Mucosa of rectum (tissue), 2 donors: Measurements from ENCODE around the gene CXCR2.

Experiments used
- H3K27ac ChIP-seq, 2 donors: one replicate each; pipeline ENCODE4 v1.7.0; 2013; ENCODE audit warnings: inconsistent platforms in 2 of 2, low read depth in 2 of 2, low read length in 2 of 2
- H3K27me3 ChIP-seq, 2 donors: one replicate each; pipeline ENCODE4 v1.7.0; 2013; ENCODE audit warnings: low read length in 2 of 2; ENCODE audit not compliant: control insufficient read depth in 2 of 2, insufficient read depth in 2 of 2
- H3K36me3 ChIP-seq, 2 donors: one replicate each; pipeline ENCODE4 v1.7.0; 2013; ENCODE audit warnings: low read length in 2 of 2; ENCODE audit not compliant: control insufficient read depth in 2 of 2, insufficient read depth in 2 of 2
- H3K4me1 ChIP-seq, 2 donors: one replicate each; pipeline ENCODE4 v1.7.0; 2013; ENCODE audit warnings: low read length in 2 of 2, mild to moderate bottlenecking in 1 of 2; ENCODE audit not compliant: control insufficient read depth in 2 of 2, insufficient read depth in 2 of 2
- H3K4me3 ChIP-seq, 2 donors: one replicate each; pipeline ENCODE4 v1.7.0; 2013; ENCODE audit warnings: low read length in 2 of 2
- H3K9ac ChIP-seq, 2 donors: one replicate each; pipeline ENCODE4 v1.7.0; 2013; ENCODE audit warnings: low read length in 2 of 2, low read depth in 1 of 2, mild to moderate bottlenecking in 1 of 2
- H3K9me3 ChIP-seq, 2 donors: one replicate each; pipeline ENCODE4 v1.7.0; 2013; ENCODE audit warnings: low read length in 2 of 2; ENCODE audit not compliant: control insufficient read depth in 2 of 2
- donor health status: healthy.
- donor health status: Normal muscosa, but diverticular disease.

Gene CXCR2

DNA sequence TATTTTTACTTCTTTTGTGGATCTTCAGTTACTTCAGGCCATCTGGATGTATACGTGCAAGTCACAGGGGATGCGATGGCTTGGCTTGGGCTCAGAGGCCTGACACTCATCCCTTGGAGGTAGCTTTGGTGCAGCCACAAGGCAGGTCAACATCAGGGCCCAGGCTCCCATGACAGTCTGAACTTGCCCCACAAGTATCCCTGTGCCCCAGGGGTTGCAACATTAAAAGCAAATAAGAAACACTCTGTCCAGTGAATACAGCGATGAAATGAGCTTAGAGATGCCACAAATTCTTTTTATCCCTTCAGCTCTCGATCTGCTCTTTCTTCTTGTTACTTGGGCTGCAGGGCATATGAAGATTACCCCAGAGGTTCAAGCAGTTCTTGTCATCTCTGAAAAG lies 54.0 kb downstream of the CXCR2 start:
- Histone ChIP-seq H3K4me1 (peaks cover 0 to 3% of the 10 kb centered on the region in 2 donors), H3K27me3 (no peaks in the 10 kb centered on the region)

DNA sequence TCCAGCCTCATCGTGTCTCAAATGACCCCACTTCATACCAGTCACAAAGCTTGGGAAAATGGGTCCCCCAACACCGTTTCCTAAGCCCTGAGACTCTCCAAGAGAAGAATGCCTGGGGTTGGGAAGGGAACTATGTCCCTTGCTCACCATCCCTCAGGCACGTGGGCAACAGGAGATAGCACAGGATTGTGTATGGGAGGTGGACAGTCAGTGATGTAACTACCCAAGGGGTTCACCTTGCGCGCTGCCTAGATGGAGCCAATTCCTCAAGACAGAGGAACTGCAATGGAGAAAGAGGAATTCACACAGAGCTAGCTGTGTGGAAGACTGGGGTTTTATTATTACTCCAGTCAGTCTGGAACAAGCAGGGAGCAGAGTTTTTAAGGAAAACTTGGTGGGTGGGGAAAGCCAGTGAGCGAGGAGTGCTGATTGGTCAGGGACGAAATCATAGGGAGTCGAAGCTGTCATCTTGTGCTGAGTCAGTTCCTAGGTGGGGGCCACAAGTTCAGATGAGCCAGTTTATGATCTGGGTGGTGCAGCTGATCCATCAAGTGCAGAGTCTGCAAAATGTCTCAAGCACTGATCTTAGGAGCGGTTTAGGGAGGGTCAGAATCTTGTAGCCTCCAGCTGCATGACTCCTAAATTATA lies 54.8 kb downstream of the CXCR2 start:
- no peaks in the 10 kb centered on the region for H3K9me3 ChIP-seq
- no peak overlapping the region for H3K9ac ChIP-seq
- no peak overlapping the region for H3K27ac ChIP-seq
- no peaks in the 10 kb centered on the region for H3K36me3 ChIP-seq
- H3K4me3 ChIP-seq: no peak overlapping the region
- H3K4me1 ChIP-seq: peaks cover 0 to 3% of the 10 kb centered on the region in 2 donors
- H3K27me3 ChIP-seq: no peaks in the 10 kb centered on the region

More for the DNA sequence above, 54.0 kb downstream of the CXCR2 start:
- H3K9ac ChIP-seq: no peak overlapping the region
- H3K9me3 ChIP-seq: no peaks in the 10 kb centered on the region
- H3K36me3 ChIP-seq: no peaks in the 10 kb centered on the region
- no peak overlapping the region for H3K27ac ChIP-seq
- H3K4me3 ChIP-seq: no peak overlapping the region

DNA sequence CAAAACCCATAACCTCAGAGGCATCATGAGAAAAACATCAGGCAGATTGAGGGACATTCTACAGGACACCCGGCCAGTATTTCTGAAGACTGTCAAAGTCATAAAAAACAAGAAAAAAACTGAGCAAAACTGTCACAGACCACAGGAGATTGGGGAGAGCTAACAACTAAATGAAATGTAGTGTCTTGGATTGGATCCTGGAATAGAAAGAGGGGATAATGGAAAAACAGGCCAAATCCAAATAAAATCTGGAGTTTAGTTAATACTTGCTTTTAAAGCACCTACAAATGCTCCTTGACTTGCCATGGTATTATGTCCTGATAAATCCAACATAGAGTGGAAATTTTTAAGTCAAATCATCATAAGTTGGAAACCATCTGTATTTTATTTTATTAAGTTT lies 58.5 kb downstream of the CXCR2 start:
- Histone ChIP-seq H3K27ac (no peak overlapping the region), H3K4me3 (no peak overlapping the region), H3K4me1 (peaks cover 5 to 10% of the 10 kb centered on the region in 2 donors), H3K9ac (no peak overlapping the region), H3K9me3 (no peaks in the 10 kb centered on the region), H3K36me3 (no peaks in the 10 kb centered on the region), H3K27me3 (no peaks in the 10 kb centered on the region)

DNA sequence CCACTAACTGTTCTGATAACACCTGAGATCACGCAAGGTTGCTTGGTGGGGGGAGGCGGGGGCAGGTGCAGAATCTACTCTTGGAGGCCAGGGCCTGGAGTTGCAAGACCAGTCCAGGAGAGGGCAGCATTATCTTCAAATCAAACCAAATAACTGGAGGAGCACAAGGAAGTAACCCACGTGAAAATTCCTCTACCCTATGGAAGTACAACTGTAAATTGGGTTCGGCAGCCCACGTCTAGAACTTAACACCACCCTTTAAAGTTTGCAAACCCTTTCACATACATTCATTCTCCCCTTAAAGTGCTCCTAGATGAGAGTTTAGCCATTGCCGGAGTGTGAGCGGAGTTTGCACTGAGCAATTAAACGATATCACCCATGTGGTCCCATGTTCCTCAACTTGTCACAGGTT lies 60.5 kb downstream of the CXCR2 start:
- Histone ChIP-seq H3K27ac (no peak overlapping the region), H3K9ac (peak overlapping the region in 1 of 2 donors; percentile 47)

More for the DNA sequence above, 60.5 kb downstream of the CXCR2 start:
- Histone ChIP-seq H3K4me1 (peaks cover 5 to 8% of the 10 kb centered on the region in 2 donors), H3K36me3 (no peaks in the 10 kb centered on the region), H3K4me3 (peak overlapping the region in 1 of 2 donors; percentile 52), H3K27me3 (no peaks in the 10 kb centered on the region), H3K9me3 (no peaks in the 10 kb centered on the region)
